Stimulated activated naive CD8-positive, alpha-beta T cell treated with anti-CD3 and anti-CD28 coated beads, Interleukin-15, Interleukin-2, amounts not matched to agents 100 U/mL and 50 U/mL, for 24 hours (primary cell): Measurements from ENCODE around the gene DPH5.

Source experiments
- ATAC-seq: fragments of 150-1000 bp; cut with Tn5 transposase; one replicate; pipeline ENCODE4 v1.10.0; 2021
- DNase-seq: peaks from one replicate; pipeline ENCODE4 v3.0.0; 2021

DPH5 gene

DNA sequence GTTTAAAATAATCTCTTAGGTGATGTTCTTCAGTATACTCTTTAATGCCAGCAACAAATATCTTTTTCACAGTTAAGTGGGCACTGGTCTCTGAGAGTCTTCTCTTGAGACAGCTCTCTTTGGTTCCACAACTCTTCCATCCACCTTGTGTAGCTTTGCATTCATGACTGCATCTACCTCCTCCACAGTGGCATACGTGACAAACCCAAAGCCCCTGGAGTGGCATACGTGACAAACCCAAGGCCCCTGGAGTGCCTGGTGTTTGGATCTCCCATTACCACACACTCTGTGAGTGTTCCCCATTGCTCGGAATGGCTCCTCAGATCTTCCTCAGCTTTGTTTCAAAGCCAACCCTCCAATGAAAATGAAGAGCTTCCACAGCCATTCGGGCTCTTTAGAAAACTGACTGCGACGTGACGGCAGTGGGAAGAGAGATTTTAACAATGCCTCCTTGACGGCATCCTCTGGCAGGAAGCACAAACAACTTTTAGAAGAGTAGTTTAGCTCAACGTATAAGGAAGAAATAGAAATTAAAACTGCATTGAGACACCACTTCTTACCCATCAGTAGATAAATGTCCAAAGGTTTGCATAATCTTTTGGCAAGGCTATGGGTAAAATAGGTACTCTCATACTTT lies 83.9 kb downstream of the DPH5 start:
- no peak for DNase-seq
- peak; percentile 44 for ATAC-seq

DNA sequence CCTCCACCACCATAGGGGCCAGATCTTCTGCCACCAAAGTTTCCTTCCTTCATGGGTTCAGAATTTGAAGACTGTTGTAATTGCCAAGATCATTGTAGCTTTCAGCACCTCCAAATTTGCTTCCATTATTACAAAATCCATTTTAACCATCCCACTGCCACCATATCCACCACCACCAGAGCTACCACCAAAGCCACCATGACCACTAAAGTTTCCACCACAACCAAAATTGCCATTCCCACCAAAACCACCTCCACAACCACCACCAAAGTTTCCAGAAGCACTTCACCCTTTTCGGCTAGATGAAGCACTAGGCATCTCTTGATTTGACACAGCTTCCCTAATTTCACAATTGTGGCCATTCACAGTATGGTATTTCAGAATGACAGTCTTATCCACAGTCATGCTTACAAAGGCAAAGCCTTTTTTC lies 84.5 kb downstream of the DPH5 start:
- ATAC-seq (peak; percentile 92), DNase-seq (peak; percentile 49)
